ENCODE measurements around the gene SPPL2A.
"Not testable (repeated sequence)": the region's sequence is repeated elsewhere in the genome, so short reads cannot be mapped to it uniquely, and the experiment has no call there.

SPPL2A gene, protein sequence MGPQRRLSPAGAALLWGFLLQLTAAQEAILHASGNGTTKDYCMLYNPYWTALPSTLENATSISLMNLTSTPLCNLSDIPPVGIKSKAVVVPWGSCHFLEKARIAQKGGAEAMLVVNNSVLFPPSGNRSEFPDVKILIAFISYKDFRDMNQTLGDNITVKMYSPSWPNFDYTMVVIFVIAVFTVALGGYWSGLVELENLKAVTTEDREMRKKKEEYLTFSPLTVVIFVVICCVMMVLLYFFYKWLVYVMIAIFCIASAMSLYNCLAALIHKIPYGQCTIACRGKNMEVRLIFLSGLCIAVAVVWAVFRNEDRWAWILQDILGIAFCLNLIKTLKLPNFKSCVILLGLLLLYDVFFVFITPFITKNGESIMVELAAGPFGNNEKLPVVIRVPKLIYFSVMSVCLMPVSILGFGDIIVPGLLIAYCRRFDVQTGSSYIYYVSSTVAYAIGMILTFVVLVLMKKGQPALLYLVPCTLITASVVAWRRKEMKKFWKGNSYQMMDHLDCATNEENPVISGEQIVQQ

DNA sequence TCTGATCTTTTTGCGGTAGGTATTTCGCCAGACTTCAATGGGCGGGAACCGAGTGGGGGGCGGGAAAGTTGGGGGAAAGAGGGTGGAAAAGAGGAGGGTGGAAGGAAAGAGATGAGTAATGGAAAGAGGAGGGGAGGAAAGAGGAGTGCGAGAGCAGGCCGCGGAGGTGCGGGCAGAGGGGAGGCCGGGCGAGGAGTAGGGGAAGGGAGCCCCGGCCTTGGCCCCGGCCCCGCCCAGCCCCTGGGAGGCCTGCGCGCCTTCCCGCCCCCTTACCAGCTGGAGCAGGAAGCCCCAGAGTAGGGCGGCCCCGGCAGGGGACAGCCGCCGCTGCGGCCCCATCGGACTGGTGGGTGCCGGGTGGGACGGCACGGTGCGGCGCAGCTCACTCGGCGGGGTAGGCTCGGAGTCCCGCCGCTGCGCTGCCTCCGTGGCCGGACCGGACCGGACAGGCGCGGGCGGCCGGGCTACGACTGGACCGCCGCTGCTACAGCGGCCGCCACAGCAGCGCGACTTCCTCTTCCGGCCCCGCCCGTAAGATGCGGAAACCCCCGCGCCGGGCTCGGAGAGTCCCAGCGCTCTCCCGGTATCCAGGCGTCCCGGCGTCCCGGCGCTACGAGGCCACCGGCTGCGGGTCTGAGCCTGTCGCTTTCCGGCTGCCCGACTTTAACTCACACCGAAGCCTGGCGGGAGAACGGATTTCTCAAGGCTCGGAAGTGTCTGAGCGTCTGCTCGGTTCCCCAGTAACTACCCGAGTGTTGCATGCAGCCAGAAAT is at the start of gene SPPL2A:
SPPL2A (minus strand) TSS at position 512 of the 773 bp plus-strand sequence; CDS start at position 339, 173 bp downstream.
- DNase-seq (ENCODE audit: low read depth in 3 of 3, low spot score in 1 of 3) = peak; percentile 62 to 71 (median 70)

DNA sequence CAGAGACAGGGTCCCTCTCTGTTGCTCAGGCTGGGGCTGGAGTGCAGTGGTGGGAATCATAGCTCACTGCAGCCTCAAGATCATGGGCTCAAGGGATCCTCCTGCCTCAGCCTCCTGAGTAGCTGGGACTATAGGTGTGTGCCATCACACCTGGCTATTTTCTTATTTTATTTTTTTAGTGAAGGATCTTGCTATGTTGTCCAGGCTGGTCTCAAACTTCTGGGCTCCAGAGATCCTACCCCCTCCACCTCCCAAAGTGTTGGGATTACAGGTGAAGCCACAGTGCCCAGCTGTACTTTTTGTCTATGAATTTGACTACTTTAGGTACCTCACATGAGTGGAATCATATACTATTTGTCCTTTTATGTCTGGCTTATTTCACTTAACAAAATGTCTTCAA is 49.1 kb upstream of the SPPL2A start:
- DNase-seq (ENCODE audit: low read depth in 3 of 3, low spot score in 1 of 3) = no peak

DNA sequence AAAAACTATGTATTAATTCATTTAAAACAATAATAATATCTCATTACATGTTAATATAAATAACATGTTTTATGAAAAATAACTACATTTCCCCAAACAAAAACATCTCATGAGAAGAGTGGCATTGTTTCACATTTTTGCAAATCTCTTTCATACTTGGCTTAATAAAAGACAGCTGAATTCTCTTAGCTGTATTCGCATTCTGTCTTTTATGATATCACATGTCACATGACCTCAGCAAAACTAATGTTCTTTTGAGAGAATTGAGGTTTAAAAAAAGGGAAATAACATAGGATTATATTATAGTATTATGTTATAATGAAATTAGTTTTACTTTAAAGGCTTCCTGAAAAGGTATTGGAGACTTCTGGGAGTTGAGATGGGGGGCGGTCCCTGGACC is 48.4 kb upstream of the SPPL2A start:
- DNase-seq (ENCODE audit: low read depth in 3 of 3, low spot score in 1 of 3) = no peak

DNA sequence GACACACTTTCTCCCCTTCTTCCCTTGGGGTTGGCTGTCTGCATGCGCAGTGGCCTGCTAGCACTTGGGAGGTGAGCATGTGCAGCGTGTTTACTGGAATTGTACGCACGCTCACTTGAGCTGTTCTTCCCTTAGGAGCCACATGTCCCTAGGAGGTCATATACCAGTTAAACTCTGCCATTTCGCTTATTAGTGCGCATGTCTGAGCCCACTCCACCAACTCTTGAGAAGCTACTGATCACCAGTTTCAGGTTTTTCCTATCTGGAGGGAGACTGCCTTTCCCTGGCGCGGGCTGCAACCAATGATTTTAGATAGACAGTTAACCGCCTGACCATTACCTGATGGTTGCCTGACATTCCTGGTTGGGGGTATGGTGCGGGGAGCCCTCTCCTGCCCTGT is 47.6 kb upstream of the SPPL2A start:
- DNase-seq (ENCODE audit: low read depth in 3 of 3, low spot score in 1 of 3) = no peak

DNA sequence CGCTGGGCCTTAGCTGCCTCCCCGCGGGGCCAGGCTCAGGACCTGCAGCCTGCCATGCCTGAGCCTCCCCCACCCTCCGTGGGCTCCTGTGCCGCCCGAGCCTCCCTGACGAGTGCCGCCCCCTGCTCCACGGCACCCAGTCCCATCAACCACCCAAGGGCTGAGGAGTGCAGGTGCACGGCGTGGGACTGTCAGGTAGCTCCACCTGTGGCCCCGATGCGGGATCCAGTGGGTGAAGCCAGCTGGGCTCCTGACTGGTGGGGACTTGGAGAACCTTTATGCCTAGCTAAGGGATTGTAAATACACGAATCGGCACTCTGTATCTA is 46.6 kb upstream of the SPPL2A start:
- DNase-seq (ENCODE audit: low read depth in 3 of 3, low spot score in 1 of 3) = not testable (repeated sequence)

DNA sequence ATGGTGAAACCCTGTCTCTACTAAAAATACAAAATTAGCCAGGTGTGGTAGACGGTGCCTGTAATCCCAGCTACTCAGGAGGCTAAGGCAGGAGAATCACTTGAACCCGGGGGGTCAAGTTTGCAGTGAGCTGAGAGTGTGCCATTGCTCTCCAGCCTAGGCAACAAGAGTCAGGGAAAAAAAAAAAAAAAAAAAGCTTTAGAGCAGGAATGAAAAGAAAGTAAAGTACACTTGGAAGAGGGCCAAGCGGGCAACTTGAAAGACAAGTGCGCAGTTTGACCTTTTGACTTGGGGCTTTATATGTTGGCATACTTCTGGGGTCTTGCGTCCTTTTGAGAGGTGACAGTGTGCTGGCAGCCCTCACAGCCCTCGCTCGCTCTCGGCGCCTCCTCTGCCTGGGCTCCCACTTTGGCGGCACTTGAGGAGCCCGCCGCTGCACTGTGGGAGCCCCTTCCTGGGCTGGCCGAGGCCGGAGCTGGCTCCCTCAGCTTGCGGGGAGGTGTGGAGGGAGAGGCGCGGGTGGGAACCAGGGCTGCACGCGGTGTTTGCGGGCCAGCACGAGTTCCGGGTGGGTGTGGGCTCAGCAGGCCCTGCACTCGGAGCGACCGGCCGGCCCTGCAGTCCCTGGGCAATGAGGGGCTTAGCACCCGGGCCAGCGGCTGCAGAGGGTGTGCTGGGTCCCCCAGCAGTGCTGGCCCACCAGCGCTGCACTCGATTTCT is 46.1 kb upstream of the SPPL2A start:
- DNase-seq (ENCODE audit: low read depth in 3 of 3, low spot score in 1 of 3) = not testable (repeated sequence)

DNA sequence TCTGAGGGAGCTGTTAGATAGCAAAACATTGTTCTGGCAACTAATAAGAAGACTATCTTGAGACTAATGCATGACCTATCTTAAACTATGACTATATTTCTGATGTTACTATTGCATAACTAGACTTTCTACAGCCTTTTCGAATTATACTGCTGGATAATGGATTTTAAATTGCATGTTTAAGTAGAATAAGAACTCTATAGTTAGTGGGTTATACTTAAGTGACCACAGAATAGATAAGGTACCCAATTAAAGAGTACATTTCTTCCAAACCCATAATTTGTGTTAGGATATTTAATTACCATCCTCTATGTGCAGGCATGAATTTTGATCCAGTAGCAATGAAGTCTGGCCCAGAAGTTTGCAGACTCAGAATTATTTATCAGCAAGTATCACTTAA is 44.6 kb upstream of the SPPL2A start:
- DNase-seq (ENCODE audit: low read depth in 3 of 3, low spot score in 1 of 3) = no peak

DNA sequence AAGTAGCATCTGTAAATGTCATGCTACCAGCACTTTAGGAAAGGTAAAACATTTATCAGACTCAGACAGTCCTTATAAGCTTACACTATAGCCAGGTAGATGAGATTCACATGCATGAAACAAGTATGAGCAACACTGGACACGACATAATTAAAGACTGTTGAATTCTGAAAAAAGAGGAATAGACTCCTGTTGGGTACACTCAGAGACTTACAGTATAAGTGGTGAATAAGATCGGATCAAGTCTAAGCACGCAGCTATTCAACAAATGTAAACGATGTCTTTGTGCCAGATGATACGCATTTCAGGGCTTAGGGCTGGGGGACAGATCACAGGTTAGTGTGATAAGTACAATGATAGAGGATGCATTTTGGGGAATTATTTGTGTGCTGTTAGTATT is 43.2 kb upstream of the SPPL2A start:
- DNase-seq (ENCODE audit: low read depth in 3 of 3, low spot score in 1 of 3) = no peak

DNA sequence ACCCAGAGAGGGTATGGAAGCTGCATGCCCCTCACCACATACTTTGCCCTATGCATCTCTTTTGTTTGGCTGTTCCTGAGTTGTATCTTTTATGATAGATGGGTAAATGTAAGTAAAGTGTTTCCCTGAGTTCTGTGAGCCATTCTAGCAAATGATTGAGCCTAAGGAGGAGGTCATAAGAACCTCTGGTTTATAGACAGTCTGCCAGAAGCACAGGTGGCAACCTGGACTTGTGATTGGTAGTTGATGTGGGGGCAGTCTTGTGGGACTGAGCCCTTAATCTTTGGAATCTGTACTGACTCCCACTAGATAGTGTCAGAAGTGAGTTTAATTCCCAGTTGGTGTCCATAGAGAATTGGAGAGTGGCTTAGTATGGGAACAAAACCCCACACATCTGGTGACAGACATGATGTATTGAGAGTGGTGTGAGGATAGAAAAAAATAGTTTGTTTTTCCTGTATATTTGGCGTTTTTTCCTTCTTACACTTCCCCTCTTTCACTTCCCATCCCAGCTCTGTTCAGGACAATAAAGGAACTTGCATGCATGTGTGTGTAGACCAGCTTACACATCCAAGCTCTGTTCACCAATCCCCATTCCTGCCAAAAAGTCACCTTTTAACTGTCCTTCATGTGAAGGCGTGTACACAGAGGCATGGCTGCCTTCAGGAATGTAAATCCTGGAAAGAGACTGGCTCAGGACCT is 38.1 kb upstream of the SPPL2A start:
- DNase-seq (ENCODE audit: low read depth in 3 of 3, low spot score in 1 of 3) = no peak

DNA sequence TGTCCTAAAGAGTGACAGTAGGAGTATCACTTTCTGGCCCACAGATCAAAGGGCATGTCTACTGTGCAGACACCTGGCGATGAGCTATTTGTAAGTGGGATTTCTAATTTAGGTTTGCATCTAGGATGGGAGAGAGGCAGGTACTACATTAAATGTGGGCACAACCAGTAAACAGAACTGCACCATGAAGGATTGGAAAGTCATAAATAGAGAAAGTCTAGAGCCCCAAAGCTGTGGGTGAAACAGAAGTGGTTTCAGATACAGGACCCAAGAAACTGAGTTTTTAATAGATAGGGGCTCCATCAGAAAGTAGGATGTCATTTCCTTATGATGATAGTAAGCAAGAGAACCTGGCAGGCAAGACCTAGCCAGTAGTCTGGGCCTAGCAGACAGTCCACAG is 35.2 kb upstream of the SPPL2A start:
- DNase-seq (ENCODE audit: low read depth in 3 of 3, low spot score in 1 of 3) = no peak

DNA sequence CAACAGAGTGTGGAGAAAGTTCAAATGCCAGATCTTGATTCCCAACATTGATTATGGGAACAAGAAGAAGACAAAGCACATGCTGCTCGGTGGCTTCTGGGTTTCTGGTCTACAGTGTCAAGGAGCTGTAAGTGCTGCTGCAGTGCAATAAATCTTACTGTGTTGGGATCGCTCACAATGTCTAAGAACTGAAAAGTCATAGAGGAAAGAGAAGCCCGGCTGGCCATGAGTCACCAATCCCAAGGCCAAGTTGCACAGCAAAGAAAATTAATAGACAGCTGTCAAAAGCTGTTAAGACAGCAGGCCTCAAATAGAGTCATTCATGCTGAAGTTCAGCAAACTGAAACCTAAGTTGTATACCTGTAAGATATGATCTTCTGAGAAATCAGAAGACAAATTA is 33.2 kb upstream of the SPPL2A start:
- no peak for DNase-seq (ENCODE audit: low read depth in 3 of 3, low spot score in 1 of 3)

DNA sequence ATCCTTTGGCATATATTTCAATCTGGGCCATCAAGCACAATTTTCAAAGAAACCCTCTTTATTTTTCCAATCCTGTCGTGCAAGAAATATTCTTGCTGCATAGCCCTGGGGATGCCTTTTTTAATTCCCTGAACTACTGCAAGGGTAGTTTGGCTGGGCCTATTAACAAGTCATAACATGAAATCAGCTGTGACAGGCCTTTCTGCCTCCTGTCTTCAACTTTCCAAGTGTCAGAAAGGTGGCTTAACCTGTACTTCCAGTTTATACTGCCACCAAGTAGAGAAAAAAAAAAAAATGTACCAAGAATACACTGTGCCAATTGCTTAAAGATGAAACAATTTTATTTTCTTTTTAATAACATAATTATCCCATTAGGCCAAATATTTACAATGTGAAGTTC is 32.4 kb upstream of the SPPL2A start:
- DNase-seq (ENCODE audit: low read depth in 3 of 3, low spot score in 1 of 3) = no peak

DNA sequence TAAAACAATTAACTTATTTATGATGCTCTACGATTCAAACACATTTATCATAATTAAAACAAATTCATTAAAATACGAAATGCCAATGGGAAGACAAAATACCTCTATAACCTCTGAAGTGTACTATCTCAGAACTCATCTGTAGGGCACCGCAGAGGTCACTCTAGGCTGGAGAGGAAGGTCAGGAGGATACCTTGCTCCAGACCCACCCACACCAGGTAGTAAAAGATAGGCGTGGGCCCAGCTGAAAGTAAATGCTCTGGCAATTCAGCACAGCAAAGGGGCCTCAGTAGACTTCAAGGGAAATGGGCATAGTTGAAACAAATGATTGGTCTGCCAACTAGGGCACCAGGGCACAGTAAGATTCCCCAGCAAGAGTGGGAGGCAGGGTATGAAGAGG is 26.0 kb upstream of the SPPL2A start:
- no peak for DNase-seq (ENCODE audit: low read depth in 3 of 3, low spot score in 1 of 3)

DNA sequence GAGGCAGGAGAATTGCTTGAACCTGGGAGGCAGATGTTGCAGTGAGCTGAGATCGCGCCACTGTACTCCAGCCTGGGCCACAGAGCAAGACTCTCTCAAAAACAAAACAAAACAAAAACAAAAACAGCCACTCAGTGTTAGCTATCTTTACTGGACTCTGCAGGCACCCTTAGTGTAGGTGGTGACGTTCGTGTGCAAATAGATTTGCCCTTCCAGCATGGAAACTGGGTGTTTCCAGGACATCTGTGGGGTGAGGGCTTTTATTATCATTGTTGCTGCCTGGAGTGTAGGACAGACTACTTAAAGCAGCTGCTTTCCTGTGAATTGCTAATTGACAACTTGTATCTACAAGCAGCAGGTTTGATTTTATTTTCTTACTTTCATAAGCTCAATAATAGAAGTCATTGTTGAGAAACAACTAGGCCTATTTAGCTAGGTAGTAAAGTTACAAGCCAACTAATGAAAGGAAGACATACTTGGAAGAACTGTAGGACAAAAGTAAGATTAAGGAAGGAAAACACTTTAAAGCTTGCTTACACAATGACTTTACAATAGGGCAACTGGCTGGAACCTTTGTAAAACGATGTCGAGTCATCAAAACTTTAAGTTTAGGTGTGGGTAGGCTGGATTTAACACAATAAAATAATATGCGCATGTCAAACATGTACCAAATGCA is 25.4 kb upstream of the SPPL2A start:
- DNase-seq (ENCODE audit: low read depth in 3 of 3, low spot score in 1 of 3) = no peak

DNA sequence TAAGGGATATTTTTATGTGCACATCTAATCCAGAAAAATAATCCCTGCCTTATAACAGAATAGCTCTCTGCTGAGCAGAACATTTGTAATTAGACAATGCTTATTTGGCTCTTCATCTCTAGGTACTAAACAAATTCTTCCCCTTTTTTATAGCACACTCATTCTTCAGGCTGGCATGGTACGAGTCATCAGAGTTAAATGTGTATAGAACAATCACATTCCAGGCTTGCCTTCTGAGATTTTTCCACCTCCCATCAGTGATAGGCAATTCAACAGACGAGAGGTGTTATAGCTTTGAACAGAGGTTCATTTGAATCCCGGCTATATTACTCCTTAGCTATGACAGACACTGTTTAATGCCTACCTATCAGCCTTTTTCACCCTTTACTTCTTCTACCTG is 21.4 kb upstream of the SPPL2A start:
- no peak for DNase-seq (ENCODE audit: low read depth in 3 of 3, low spot score in 1 of 3)

DNA sequence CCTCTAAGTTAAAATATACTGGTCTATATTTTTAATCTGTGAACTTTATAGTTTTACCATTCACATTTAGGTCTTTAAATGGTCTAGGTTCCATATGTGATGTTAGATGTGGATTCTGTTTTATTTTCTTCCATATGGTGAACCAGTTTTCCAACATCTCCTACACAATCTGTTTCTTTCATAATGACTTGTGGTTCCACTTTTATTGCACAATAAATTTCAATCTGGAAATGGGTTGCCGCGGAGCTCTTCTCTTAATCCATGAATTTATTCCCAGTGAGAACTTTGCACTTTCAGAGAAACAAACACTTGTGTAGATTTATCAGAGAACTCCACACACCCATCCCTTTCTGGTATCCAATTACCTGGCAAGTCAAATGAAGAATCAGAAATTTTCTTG is 20.9 kb upstream of the SPPL2A start:
- DNase-seq (ENCODE audit: low read depth in 3 of 3, low spot score in 1 of 3) = no peak

DNA sequence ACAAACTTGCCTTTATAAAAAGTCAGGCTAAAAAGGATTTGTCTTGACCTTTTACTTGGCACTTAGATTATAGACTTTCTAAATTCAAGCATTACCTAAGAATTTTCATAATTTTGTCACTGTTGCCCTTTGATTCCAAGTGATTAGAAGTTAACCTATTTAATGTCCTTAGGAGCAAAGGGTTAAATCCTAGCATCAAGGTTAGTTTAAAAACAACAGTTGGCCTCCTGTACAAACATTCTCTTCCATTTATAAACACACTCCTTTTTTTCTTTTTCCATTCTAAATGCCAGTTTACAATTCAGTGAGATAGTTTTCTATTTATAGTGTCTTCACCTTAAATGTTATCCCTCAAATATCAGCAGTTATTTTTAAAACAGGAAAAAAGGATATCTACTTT is 18.4 kb upstream of the SPPL2A start:
- no peak for DNase-seq (ENCODE audit: low read depth in 3 of 3, low spot score in 1 of 3)

DNA sequence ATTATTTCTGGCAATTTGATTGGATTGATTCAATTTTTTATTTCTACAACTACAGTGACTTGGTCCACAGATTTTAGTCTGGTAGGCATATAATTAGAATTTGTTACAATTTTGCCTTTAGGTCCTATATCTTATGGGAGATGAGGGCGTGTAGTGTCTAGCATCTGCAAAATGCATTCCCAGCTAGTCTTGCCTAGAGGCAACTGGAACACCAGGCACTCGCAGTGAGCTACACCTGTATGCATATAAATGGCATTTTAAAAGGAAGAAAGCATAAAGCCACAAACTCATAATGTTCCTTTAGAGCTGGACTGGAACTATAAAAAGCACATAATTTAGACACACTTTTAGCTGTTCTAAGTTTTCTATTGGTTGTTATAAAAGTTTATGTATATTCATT is 17.9 kb upstream of the SPPL2A start:
- no peak for DNase-seq (ENCODE audit: low read depth in 3 of 3, low spot score in 1 of 3)

DNA sequence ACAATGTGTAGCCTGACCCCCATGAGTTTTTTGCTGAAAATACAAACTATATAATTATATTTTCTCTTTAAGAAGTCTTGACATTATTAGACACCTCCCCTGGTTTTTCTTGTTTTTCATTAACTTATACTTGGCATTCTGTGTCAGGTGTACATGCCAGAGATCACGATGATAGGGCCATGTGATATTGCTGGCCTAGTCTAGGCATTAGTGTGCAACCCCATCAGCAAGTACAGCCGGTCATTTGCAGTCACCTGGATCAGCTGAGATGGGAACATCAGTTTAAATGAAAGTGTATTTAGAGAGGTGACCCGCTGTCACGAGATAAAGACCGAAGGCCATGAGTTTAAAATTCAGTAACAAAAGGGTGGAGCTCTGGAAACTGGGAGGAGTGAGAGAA is 12.6 kb upstream of the SPPL2A start:
- DNase-seq (ENCODE audit: low read depth in 3 of 3, low spot score in 1 of 3) = no peak

DNA sequence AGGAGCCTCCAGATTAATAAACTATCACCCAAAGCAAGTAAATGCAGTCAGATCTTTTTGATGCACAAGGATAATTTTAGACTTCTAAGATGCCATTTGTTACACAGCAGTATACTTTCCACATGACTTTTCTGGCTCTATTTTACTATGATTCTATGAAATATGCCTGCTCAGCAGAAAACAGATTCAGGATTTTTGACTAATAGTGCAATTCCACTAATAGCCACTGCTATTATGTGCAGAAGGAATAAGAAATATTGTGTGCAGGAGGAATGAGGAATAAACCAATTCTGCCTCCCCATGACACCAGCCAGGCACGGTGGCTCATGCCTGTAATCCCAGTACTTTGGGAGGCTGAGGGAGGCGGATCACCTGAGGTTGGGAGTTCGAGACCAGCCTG is 11.5 kb upstream of the SPPL2A start:
- DNase-seq (ENCODE audit: low read depth in 3 of 3, low spot score in 1 of 3) = no peak

DNA sequence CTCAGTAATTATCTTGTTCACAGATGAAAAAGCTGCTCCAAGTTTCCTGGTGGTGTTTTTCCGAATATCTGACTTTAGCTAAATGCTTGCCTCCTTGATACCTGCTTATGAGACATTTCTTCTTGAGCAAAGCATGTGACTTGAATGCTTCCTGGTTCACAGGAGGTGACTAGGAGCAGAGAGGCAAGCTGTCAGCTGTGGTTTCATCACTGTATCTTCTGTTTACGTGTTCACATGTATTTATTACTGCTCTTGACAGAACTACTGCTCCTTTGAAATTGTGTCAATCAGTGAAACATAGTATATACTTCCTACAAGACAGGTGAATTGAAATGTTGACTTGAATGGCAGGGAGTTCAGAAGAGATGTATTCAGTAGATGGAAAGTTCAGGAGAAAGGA is 8.9 kb upstream of the SPPL2A start:
- DNase-seq (ENCODE audit: low read depth in 3 of 3, low spot score in 1 of 3) = no peak

Data from stimulated activated CD4-positive, alpha-beta T cell treated with anti-CD3 and anti-CD28 coated beads, TNF-alpha, amount 100 ng/mL, for 1 hour (primary cell).